ENCODE results near the gene CDO1.

DNA sequence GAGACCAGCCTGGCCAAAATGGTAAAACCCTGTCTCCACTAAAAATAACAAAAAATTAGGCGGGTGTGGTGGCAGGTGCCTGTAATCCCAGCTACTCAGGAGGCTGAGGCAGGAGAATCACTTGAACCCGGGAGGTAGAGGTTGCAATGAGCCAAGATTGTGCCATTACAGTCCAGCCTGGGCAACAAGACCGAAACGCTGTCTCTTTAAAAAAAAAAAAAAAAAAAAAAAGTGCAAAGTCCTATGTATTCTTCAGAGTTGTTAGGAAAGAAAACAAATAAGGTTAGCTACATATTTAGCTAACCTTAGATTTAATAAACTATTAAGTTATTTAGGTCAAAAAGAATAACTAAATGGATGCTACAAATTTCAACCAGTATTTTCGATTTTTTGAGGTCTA lies 13.5 kb upstream of the CDO1 start:
- TF ChIP-seq ZNF184 (CRISPR knock-in tag; IDR thresholded peaks at IDR 0.05) (no peak), CEBPB (tag; IDR thresholded peaks at IDR 0.05) (no peak), DMBX1 (CRISPR knock-in tag; IDR thresholded peaks at IDR 0.05; ENCODE audit: borderline replicate concordance) (no peak), GATA2 (CRISPR knock-in tag; IDR thresholded peaks at IDR 0.05) (no peak), TARDBP (IDR thresholded peaks at IDR 0.05) (no peak), ZNF253 (CRISPR knock-in tag; conservative IDR thresholded peaks at IDR 0.05) (no peak), DIDO1 (tag; IDR thresholded peaks at IDR 0.05; ENCODE audit: low read depth) (no peak), KLF13 (tag; IDR thresholded peaks at IDR 0.05; ENCODE audit: borderline replicate concordance, low read depth) (no peak), RHOXF2B (CRISPR knock-in tag; conservative IDR thresholded peaks at IDR 0.05) (no peak), SIX5 (IDR thresholded peaks at IDR 0.05; ENCODE audit: borderline replicate concordance in 1 of 2, insufficient read depth in 1 of 2, low read depth in 1 of 2, low read length in 2 of 2) (no peak), U2AF2 (optimal IDR thresholded peaks at IDR 0.05; ENCODE audit: low read depth, low read length) (no peak)
- TF ChIP-seq, protein P1, sequence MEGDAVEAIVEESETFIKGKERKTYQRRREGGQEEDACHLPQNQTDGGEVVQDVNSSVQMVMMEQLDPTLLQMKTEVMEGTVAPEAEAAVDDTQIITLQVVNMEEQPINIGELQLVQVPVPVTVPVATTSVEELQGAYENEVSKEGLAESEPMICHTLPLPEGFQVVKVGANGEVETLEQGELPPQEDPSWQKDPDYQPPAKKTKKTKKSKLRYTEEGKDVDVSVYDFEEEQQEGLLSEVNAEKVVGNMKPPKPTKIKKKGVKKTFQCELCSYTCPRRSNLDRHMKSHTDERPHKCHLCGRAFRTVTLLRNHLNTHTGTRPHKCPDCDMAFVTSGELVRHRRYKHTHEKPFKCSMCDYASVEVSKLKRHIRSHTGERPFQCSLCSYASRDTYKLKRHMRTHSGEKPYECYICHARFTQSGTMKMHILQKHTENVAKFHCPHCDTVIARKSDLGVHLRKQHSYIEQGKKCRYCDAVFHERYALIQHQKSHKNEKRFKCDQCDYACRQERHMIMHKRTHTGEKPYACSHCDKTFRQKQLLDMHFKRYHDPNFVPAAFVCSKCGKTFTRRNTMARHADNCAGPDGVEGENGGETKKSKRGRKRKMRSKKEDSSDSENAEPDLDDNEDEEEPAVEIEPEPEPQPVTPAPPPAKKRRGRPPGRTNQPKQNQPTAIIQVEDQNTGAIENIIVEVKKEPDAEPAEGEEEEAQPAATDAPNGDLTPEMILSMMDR (IDR thresholded peaks at IDR 0.05 in 2 of 3, conservative IDR thresholded peaks at IDR 0.05 in 1 of 3; ENCODE audit: insufficient read depth in 2 of 3, low read depth in 1 of 3, low read length in 3 of 3) = no peak
- TF ChIP-seq, protein P2, sequence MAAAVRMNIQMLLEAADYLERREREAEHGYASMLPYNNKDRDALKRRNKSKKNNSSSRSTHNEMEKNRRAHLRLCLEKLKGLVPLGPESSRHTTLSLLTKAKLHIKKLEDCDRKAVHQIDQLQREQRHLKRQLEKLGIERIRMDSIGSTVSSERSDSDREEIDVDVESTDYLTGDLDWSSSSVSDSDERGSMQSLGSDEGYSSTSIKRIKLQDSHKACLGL (CRISPR knock-in tag; IDR thresholded peaks at IDR 0.05; ENCODE audit: borderline replicate concordance, poor library complexity, severe bottlenecking) = no peak
